ENCODE measurements around the gene CCDC167.

DNA sequence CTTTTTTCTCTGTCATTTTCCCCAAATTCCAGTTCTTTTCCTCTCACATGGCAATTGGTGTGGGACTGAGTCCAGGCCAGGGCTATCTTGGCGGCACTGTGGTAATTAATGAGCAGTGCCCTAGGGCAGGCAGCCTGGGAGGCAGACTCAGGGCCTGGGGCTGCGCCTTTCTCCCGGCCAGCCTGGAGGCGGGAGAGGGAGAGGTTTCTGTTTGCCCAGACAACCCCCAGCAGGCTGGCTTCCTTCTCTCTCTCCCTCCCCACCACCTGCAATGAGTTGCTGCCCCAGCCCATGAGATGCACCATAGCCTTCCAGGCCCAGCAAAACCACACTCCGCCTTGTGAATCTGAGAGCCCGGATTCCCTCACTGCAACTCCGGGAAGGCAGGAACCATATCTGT is 15.1 kb upstream of the CCDC167 start:
- TF ChIP-seq, protein P1, sequence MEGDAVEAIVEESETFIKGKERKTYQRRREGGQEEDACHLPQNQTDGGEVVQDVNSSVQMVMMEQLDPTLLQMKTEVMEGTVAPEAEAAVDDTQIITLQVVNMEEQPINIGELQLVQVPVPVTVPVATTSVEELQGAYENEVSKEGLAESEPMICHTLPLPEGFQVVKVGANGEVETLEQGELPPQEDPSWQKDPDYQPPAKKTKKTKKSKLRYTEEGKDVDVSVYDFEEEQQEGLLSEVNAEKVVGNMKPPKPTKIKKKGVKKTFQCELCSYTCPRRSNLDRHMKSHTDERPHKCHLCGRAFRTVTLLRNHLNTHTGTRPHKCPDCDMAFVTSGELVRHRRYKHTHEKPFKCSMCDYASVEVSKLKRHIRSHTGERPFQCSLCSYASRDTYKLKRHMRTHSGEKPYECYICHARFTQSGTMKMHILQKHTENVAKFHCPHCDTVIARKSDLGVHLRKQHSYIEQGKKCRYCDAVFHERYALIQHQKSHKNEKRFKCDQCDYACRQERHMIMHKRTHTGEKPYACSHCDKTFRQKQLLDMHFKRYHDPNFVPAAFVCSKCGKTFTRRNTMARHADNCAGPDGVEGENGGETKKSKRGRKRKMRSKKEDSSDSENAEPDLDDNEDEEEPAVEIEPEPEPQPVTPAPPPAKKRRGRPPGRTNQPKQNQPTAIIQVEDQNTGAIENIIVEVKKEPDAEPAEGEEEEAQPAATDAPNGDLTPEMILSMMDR (IDR thresholded peaks at IDR 0.05) = no peak
- no peak for TF ChIP-seq POLR2A (IDR thresholded peaks at IDR 0.05)

Measured in esophagus squamous epithelium (tissue), 4 donors.